ENCODE data around the gene S1PR2.
A peak's percentile ranks its signal among the peaks of the same experiment; 100 is the strongest.
"Not testable (repeated sequence)": the region's sequence is repeated elsewhere in the genome, so short reads cannot be mapped to it uniquely, and the experiment has no call there.

S1PR2 gene

DNA sequence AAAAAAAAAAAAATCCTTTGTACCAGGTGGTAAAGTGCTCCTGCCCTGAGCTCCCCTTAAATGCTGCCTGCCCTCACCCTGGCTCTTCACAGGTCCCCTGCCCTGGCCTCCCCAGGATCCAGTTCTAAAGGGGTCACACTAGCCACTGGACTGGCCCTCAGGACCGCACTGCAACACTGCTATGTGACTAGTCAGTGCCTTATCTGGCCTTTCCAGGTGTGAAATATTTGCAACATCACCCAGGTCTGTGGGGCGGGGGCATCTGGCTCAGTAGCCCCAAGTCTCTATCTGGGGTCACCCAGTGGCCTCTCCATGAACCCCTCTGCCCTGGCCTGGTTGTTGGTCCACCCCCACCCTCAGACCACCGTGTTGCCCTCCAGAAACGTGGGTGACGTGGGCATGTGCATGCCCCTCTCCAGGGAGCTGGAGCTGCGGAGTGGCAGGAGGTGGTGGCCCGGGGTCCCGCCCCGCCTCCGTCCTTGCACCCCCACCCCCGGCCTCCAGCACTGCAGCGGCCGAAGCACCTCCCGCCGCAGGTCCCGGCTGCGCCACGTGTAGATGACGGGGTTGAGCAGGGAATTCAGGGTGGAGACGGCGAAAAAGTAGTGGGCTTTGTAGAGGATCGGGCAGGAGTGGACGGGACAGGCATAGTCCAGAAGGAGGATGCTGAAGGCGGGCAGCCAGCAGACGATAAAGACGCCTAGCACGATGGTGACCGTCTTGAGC, 7.5 kb downstream of the S1PR2 start:
- DNase-seq: no peak

DNA sequence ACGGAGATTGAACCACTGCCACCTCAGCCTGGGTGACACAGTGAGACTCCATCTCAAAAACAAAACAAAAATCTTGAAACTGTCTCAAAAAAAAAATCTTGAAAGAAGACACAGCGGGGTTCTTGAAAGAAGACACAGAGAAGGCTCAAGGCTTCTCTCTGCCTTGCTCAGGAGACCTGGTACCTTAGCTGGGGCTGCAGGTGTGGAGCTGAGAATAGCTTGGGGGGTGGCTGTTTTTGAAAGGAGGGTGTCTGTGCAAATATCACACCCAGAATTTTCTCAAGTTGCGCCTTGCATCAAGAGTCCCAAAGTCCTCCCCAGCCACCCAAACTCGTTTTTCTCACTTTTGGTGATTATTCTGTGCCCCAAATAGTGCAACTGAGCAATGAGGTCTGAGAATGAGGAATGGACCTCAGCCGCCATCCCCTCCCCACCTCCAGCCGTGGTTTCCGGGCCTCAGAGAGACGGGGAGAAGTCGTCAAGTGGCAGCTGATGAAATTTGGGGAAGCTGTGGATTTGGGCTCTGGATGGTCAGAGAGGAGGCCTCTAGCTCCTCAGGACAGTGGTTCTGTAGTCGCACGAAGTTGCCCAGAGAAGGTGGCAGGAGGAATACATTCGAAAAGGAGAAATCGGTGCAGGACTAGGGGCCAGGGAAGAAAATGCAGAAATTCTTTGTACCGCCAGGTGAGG, 8.8 kb downstream of the S1PR2 start:
- DNase-seq: no peak

DNA sequence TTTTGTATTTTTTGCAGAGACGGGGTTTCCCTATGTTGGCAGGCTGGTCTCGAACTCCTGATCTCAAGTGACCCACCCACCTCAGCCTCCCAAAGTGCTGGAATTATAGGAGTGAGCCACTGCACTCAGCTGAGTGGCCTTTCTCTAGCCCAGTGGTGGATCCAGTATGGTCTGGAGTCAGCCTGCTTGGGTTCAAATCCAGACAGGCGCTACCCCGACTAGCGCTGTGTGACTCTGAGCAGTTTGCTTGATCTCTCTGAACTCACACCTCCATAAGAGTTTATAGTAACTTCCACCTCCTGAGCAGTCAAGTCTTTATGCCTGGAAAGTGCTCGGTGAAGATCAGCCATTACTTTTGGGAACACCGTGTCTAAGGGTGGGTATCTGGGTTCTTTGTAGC, 10.4 kb downstream of the S1PR2 start:
- DNase-seq: no peak

GRCh38 chr19:10219678-10220077, 11.5 kb downstream of the S1PR2 start:
- DNase-seq: peak; percentile 62

DNA sequence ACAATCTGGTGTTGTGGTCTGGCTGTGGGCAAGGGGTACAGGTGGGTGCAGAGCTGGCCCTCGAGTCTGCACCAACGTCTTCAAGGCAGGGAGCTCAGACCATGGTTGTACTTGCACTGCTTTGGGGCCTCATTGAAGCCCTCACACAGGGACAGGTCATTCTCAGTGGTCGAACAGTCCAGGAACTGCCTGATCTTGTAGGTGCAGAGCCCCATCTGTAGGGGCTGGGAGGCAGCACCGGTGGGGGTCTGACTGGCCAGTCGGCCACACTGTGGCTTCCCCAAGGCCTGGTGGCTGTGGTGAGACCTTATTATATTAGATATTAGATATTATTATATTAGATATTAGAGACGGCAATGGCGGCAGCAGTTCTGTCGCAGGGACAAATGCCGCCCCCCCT, 14.0 kb downstream of the S1PR2 start:
- DNase-seq: no peak

- DNase-seq: no peak
Observed at GRCh38 chr19:10214784-10215183, 16.3 kb downstream of the S1PR2 start.

DNA sequence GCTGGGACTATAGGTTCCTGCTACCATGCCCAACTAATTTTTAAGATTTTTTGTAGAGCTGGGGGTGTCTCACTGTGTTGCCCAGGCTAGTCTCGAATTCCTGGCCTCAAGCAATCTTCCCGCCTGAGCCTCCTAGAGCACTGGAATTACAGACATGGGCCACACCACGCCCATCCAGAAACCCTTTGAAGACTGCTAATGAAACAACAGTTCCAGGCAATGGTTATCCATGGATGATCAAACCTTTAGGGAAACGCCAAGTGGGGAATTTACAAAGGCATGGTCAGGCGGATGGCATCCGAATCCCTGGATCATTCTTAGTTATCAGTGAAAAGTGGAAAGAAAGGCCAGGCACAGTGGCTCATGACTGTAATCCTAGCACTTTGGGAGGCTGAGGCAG, 19.4 kb downstream of the S1PR2 start:
- DNase-seq: no peak

DNA sequence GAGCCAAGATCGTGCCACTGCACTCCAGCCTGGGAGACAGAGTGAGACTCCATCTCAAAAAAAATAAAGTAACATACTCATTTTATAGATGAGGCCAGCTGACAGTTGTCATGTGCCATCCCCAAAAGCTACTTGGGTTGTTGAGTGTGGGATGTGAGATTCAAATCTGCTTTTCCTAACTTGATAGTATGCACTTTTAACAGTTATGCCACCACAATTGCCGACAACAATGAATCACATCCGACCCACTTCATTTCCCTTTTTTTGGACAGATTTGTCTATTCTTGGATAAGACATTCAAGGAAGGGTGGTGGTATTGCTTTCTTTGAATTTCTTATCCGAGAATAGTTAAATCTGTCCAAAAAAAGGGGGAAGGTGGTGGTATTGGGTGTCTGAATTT, 20.1 kb downstream of the S1PR2 start:
- no peak for DNase-seq

DNA sequence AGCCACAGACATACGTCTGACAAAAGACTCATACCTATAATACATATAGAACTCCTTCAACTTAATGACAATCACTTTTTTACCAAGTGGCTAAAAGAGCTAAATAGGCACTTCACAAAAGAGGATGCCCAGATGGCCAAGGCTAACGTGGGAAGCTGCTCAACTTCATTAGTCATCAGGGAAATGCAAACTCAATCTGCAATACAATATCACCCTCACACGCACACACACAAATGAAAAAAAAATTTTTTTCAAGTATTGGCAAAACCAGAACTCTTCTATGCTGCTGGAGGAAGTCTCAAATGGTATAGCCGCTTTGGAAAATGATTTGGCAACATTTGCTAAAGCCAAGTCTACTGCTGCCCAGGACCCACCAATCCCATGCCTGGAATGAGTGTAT, 21.8 kb downstream of the S1PR2 start:
- no peak for DNase-seq

DNA sequence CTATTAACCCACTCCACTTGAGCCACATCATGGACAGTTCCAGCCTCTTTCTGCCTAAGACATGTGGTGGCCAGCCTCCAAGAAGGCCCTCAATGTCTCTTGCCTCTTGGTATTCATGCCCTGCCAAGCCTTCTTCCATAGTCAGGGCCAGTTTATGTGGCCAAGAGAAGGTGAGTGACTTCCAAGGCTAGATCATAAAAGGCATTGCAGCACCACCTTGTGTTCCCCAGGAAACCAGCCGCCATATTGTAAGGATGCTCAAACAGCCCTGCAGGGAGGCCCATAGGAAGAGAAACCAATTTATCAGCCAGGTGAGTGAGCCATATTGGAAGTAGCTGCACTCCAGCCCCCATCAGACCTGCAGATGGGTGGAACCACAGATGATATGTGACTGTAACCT, 24.1 kb downstream of the S1PR2 start:
- DNase-seq: no peak

DNA sequence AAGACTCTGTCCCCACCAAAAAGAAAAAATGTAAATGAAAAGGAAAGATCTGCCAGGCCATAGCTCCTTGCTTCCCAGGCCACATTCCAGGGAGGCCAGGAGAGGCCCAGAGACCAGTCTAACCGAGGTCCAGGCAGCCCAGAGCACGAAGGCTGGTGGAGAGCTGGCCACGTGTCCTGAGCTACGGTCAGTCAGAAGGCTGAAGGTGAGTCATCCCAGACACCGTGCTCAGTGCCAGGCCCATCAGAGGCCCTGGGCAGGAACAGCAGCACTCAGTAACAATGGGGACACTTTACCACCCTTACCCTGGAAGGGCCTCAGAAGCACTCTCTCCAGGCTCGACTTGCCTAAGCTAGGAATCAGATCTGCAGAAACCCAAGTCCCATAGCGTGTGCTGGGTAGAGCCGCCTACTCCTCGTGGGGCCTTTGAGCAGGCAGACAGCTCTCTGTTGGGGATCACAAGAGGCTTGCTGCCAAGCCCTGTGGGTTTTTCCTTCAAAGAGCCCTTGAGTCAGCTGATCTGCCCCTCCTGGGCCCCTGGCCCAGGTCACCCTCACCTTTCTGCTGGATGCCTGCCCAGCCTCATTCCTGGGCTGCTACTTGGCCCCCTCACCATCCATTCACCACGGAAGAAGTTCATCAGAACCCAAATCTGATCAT, 24.8 kb downstream of the S1PR2 start:
- DNase-seq: no peak

- DNase-seq: no peak
Observed at GRCh38 chr19:10205636-10206035, 25.5 kb downstream of the S1PR2 start.

GRCh38 chr19:10203686-10204085, 27.4 kb downstream of the S1PR2 start:
- DNase-seq: no peak

DNA sequence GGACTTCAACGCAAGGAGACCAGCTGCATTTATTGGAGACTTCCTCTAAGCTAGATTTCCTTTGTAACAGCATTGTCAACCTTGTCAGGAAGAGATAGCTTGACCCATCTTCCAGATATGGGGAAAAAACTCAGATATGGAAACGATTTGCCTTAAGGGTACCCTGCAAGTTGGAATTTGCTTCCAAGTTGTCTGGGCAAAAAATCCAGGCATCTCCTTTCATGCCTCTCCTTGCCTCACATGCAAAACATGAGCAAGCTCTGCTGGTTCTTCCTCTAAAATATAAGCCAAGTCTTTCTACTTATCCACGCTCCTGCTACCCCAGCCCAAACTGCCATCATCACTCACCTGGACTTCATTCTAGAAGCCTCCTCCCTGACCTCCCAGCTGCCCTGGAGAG, 30.0 kb downstream of the S1PR2 start:
- no peak for DNase-seq

GRCh38 chr19:10200101-10200500, 31.0 kb downstream of the S1PR2 start:
- DNase-seq: not testable (repeated sequence)

GRCh38 chr19:10198889-10199644, 32.1 kb downstream of the S1PR2 start:
- not testable (repeated sequence) for DNase-seq

- no peak for DNase-seq
Observed at GRCh38 chr19:10195199-10195519, 36.0 kb downstream of the S1PR2 start.

DNA sequence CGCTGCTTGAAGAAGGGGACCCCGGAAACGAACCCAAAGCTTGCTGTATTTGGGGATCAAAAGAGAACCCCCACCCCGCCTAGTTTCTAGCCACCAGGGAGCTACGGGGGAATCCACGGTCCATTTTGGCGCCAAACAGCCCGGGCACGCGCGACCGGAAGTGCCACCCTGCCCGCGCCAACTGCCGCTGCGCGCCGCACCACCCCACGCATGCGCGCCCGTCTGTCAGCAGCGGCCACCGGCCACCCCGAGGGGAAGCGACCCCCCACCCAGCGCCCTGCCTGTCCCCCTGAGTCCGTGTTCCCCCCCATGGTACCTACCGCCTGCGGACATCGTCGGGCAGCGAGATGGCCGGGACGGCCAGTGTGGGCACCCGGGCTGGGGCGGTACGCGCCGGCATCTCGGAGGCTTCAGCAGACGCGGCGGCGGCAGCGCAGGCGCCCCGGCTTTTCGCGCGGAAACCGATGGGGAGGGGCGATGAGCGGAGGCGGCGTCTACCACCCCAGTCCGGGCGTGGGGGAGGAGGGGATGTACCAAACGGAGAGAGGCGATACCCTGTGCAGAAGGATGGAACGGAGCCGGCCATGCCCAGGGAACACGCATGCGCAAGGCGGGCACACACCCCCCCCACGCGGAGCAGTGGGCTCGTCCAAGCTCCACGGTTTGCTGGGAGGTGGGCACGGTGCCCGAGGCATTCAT, 36.5 kb downstream of the S1PR2 start, which contains the start of gene DNMT1:
TSS of gene DNMT1 (minus strand) at position 454 of the 699 bp plus-strand sequence. CDS start at position 400, 54 bp downstream.
- peak; percentile 99 for DNase-seq

GRCh38 chr19:10193790-10194499, 37.2 kb downstream of the S1PR2 start:
- DNase-seq: no peak

DNA sequence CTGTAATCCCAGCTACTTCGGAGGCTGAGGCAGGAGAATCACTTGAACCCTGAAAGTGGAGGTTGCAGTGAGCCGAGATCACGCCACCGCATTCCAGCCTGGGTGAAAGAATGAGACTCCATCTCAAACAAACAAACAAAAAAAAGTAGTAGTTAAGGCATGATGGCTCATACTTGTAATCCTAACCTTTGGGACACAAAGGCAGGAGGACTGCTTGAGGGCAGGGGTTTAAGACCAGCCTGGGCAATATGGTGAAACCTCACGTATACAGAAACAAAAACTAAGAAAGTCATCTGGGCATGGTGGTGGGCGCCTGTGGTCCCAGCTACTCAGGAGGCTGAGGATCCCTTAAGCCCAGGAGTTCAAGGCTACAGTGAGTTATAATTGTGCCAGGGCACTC, 38.2 kb downstream of the S1PR2 start:
- no peak for DNase-seq

DNA sequence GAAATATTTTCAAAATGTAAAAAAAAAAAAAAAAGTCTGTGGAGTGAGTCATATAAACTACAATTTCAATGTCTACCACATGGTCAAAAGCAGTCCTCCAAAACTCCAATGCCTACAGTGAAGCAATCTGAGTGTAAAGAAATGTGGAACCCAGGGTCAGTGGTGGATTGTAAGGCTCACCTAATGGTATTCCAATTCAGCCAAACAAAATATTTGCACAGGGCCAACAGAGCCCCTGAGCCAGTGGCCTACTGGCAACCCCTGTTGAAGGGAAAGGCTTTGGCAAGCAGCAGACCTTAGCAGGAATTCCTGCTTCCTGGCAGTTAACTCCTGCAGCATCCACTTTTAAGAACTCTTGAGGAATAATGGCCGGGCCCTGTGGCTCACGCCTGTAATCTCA, 39.8 kb downstream of the S1PR2 start:
- DNase-seq: no peak

- no peak for DNase-seq
Observed at GRCh38 chr19:10190026-10190425, 41.1 kb downstream of the S1PR2 start.
